ENCODE measurements around the gene MLPH.
A peak's percentile ranks its signal among the peaks of the same experiment; 100 is the strongest.

MLPH gene

DNA sequence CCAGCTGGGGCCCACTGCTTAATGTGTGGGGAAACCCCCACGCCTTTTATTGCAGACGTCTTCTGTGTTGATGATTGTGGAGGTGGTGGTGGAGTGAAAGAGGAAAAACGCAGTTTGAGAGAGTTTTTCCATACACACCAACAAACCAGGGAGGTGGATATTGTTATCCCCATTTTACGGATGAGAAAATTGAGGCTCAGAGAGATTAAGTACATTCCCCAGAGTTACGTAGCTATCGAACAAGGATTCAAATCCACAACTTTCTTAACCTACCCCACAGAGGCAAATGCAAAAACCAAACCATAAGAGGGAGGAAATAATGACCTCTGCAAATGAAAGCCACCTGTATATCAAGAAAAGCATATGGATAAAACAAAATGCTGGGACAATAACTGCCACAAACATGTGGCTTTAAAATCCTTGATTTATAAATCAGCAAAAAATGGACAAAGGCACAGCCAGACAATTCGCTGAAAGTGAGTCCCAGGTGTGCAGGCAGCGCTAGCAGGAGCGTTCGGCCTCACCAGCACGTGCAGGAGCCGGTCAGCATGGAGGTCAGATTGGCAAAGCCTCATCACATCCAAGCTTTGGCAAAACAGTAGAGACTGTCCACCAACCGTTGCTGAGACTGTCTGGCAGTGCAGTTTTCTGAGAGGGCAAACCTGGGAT lies 116.1 kb downstream of the MLPH start:
- no peak for DNase-seq (ENCODE audit: low spot score)

GRCh38 chr2:237603718-237604362 lies 116.8 kb downstream of the MLPH start:
- peak; percentile 51 for DNase-seq (ENCODE audit: low spot score)

DNA sequence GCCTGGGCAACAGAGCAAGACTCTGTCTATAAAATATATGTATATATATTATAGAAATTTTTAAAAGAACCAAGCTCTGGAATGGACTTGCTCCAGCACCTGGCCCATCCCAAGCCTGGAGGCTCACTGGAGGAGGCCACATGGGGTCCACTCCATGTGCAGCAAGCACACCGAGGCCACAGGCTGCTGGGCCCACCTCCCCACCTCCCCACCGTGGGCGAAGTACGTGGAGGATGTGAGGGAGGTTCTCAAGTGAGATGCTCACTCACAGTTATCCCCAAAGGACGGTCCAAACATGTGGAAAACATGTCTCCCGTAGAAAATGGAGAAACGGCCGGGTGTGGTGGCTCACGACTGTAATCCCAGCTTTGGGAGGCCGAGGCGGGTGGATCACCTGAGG lies 117.3 kb downstream of the MLPH start:
- DNase-seq (ENCODE audit: low spot score), result no peak
